ENCODE results near the gene CMSS1.

The CMSS1 gene

GRCh38 chr3:100108464-100109079 lies 290.9 kb downstream of the CMSS1 start:
- no peaks in the 10 kb centered on the region for H3K79me1 ChIP-seq (ENCODE audit: low read length)
- no peak overlapping the region for H4K5ac ChIP-seq (ENCODE audit: low read length)
- H3K79me2 ChIP-seq (ENCODE audit: control insufficient read depth, insufficient read depth, low read length) = no peaks in the 10 kb centered on the region
- no peak overlapping the region for H3K23ac ChIP-seq (ENCODE audit: low read length)
- H3K27me3 ChIP-seq (ENCODE audit: insufficient read depth, low read length, poor library complexity) = no peaks in the 10 kb centered on the region
- H3K4me2 ChIP-seq (ENCODE audit: low read length) = no peak overlapping the region
- H3K36me3 ChIP-seq (ENCODE audit: control insufficient read depth, insufficient read depth, low read length) = no peaks in the 10 kb centered on the region
- H3K4me1 ChIP-seq (ENCODE audit: control insufficient read depth, low read depth, low read length) = no peaks in the 10 kb centered on the region
- no peak overlapping the region for H4K8ac ChIP-seq (ENCODE audit: low read depth, low read length)
- no peak overlapping the region for H3K56ac ChIP-seq (ENCODE audit: low read length)
- no peak for DNase-seq
- no peak overlapping the region for H2BK5ac ChIP-seq (ENCODE audit: low read length)
- no peak overlapping the region for H3K9ac ChIP-seq (ENCODE audit: low read length)
- H3K4ac ChIP-seq (ENCODE audit: low read depth, low read length) = no peak overlapping the region
- H2BK15ac ChIP-seq (replicated peaks; ENCODE audit: low read depth) = no peak overlapping the region
- WGBS (ENCODE audit: extremely low coverage, insufficient coverage, low lambda C conversion rate) = no CpG with 5 or more reads among the region's 7 CpGs
- no peak overlapping the region for H2BK120ac ChIP-seq (ENCODE audit: low read depth, low read length)
- H3K27ac ChIP-seq (ENCODE audit: low read depth, low read length) = no peak overlapping the region
- no peak overlapping the region for H3K4me3 ChIP-seq (ENCODE audit: low read length)
- H2AK5ac ChIP-seq (ENCODE audit: low read length) = no peak overlapping the region
- no peak overlapping the region for H3K18ac ChIP-seq (ENCODE audit: low read length)

DNA sequence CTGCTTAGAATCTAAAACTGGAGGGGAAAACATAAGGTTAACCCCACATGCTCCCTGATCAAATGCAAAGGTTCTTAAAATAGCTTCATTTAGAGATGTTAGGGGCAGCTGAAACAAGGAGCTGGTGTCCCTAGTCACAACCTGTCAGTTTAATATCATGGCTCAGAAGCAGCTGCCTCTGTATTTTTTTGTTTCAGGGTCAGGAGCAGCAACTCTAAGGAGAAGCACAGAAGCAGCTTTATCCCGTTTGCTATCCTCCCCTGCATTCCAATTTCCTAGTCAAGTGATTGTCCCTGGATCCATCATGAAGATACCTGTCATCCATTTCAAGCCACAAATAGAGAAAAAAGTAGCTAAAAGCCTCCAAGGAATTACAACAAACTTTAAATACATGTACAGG lies 292.5 kb downstream of the CMSS1 start:
- DNase-seq = no peak
- H3K79me1 ChIP-seq (ENCODE audit: low read length) = no peaks in the 10 kb centered on the region
- no peak overlapping the region for H3K56ac ChIP-seq (ENCODE audit: low read length)
- H3K9ac ChIP-seq (ENCODE audit: low read length) = no peak overlapping the region
- no peak overlapping the region for H3K4ac ChIP-seq (ENCODE audit: low read depth, low read length)
- no peaks in the 10 kb centered on the region for H3K4me1 ChIP-seq (ENCODE audit: control insufficient read depth, low read depth, low read length)
- H3K27ac ChIP-seq (ENCODE audit: low read depth, low read length) = no peak overlapping the region
- H3K18ac ChIP-seq (ENCODE audit: low read length) = no peak overlapping the region
- no peaks in the 10 kb centered on the region for H3K36me3 ChIP-seq (ENCODE audit: control insufficient read depth, insufficient read depth, low read length)
- H2AK5ac ChIP-seq (ENCODE audit: low read length) = no peak overlapping the region
- H3K79me2 ChIP-seq (ENCODE audit: control insufficient read depth, insufficient read depth, low read length) = no peaks in the 10 kb centered on the region
- no peak overlapping the region for H3K4me2 ChIP-seq (ENCODE audit: low read length)
- H3K27me3 ChIP-seq (ENCODE audit: insufficient read depth, low read length, poor library complexity) = no peaks in the 10 kb centered on the region
- no peak overlapping the region for H4K8ac ChIP-seq (ENCODE audit: low read depth, low read length)
- no peak overlapping the region for H4K5ac ChIP-seq (ENCODE audit: low read length)
- WGBS (ENCODE audit: extremely low coverage, insufficient coverage, low lambda C conversion rate) = no CpG with 5 or more reads among the region's 1 CpG
- no peak overlapping the region for H3K23ac ChIP-seq (ENCODE audit: low read length)
- no peak overlapping the region for H2BK15ac ChIP-seq (replicated peaks; ENCODE audit: low read depth)
- no peak overlapping the region for H2BK120ac ChIP-seq (ENCODE audit: low read depth, low read length)
- H2BK5ac ChIP-seq (ENCODE audit: low read length) = no peak overlapping the region
- H3K4me3 ChIP-seq (ENCODE audit: low read length) = no peak overlapping the region

DNA sequence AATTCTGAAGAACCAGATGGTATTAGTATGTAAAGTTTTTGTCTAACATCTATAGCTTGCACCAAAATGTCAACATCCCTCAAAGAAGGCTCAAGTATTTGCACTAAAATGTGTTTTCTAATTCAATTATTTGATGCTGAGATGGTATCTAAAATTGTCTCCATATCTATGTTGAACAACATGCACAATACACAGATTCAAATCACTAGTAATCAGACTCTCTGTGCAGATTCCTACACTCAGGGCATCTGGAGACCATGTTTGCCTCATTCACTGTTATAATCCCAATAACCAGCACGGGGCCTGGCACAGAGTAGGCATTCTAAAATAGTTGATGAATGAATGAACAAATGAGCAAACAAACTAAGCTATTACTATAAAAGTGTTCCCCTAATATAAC lies 294.1 kb downstream of the CMSS1 start:
- Histone ChIP-seq H2BK120ac (ENCODE audit: low read depth, low read length) (no peak overlapping the region), H3K4me2 (ENCODE audit: low read length) (no peak overlapping the region), H3K79me2 (ENCODE audit: control insufficient read depth, insufficient read depth, low read length) (no peaks in the 10 kb centered on the region), H3K79me1 (ENCODE audit: low read length) (no peaks in the 10 kb centered on the region), H3K36me3 (ENCODE audit: control insufficient read depth, insufficient read depth, low read length) (no peaks in the 10 kb centered on the region), H4K8ac (ENCODE audit: low read depth, low read length) (no peak overlapping the region), H3K4me1 (ENCODE audit: control insufficient read depth, low read depth, low read length) (no peaks in the 10 kb centered on the region), H3K56ac (ENCODE audit: low read length) (no peak overlapping the region), H3K27ac (ENCODE audit: low read depth, low read length) (no peak overlapping the region), H3K4me3 (ENCODE audit: low read length) (no peak overlapping the region), H3K9ac (ENCODE audit: low read length) (no peak overlapping the region), H3K23ac (ENCODE audit: low read length) (no peak overlapping the region), H2BK15ac (replicated peaks; ENCODE audit: low read depth) (no peak overlapping the region), H3K18ac (ENCODE audit: low read length) (no peak overlapping the region), H3K27me3 (ENCODE audit: insufficient read depth, low read length, poor library complexity) (no peaks in the 10 kb centered on the region), H4K5ac (ENCODE audit: low read length) (no peak overlapping the region), H2BK5ac (ENCODE audit: low read length) (no peak overlapping the region), H2AK5ac (ENCODE audit: low read length) (no peak overlapping the region), H3K4ac (ENCODE audit: low read depth, low read length) (no peak overlapping the region)
- WGBS (ENCODE audit: extremely low coverage, insufficient coverage, low lambda C conversion rate) = no CpG with 5 or more reads among the region's 1 CpG
- DNase-seq = no peak

GRCh38 chr3:100113723-100114412 lies 296.2 kb downstream of the CMSS1 start:
- Histone ChIP-seq H3K4me3 (ENCODE audit: low read length) (no peak overlapping the region), H3K18ac (ENCODE audit: low read length) (no peak overlapping the region), H3K79me2 (ENCODE audit: control insufficient read depth, insufficient read depth, low read length) (no peaks in the 10 kb centered on the region), H3K27me3 (ENCODE audit: insufficient read depth, low read length, poor library complexity) (no peaks in the 10 kb centered on the region), H3K4ac (ENCODE audit: low read depth, low read length) (no peak overlapping the region), H3K27ac (ENCODE audit: low read depth, low read length) (no peak overlapping the region), H3K79me1 (ENCODE audit: low read length) (no peaks in the 10 kb centered on the region), H3K56ac (ENCODE audit: low read length) (no peak overlapping the region), H4K8ac (ENCODE audit: low read depth, low read length) (no peak overlapping the region), H2BK5ac (ENCODE audit: low read length) (no peak overlapping the region), H2BK120ac (ENCODE audit: low read depth, low read length) (no peak overlapping the region), H3K23ac (ENCODE audit: low read length) (no peak overlapping the region), H3K4me2 (ENCODE audit: low read length) (no peak overlapping the region), H3K36me3 (ENCODE audit: control insufficient read depth, insufficient read depth, low read length) (no peaks in the 10 kb centered on the region), H2BK15ac (replicated peaks; ENCODE audit: low read depth) (no peak overlapping the region), H4K5ac (ENCODE audit: low read length) (no peak overlapping the region), H2AK5ac (ENCODE audit: low read length) (no peak overlapping the region), H3K9ac (ENCODE audit: low read length) (no peak overlapping the region), H3K4me1 (ENCODE audit: control insufficient read depth, low read depth, low read length) (no peaks in the 10 kb centered on the region)
- DNase-seq = no peak
- WGBS (ENCODE audit: extremely low coverage, insufficient coverage, low lambda C conversion rate) = no CpG with 5 or more reads among the region's 7 CpGs

GRCh38 chr3:100114413-100115030 lies 296.9 kb downstream of the CMSS1 start, which contains the start of gene FILIP1L:
Gene FILIP1L (minus strand): TSS chr3:100114501.
- Histone ChIP-seq H3K9ac (ENCODE audit: low read length) (no peak within 1 kb of the TSS), H3K18ac (ENCODE audit: low read length) (no peak within 1 kb of the TSS), H3K4me3 (ENCODE audit: low read length) (no peak within 1 kb of the TSS), H3K79me2 (ENCODE audit: control insufficient read depth, insufficient read depth, low read length) (no peaks in the 10 kb centered on the region), H2BK120ac (ENCODE audit: low read depth, low read length) (no peak within 1 kb of the TSS), H3K36me3 (ENCODE audit: control insufficient read depth, insufficient read depth, low read length) (no peaks in the 10 kb centered on the region), H4K5ac (ENCODE audit: low read length) (no peak within 1 kb of the TSS), H3K23ac (ENCODE audit: low read length) (no peak within 1 kb of the TSS), H3K56ac (ENCODE audit: low read length) (no peak within 1 kb of the TSS), H2AK5ac (ENCODE audit: low read length) (no peak within 1 kb of the TSS), H3K79me1 (ENCODE audit: low read length) (no peaks in the 10 kb centered on the region), H3K27me3 (ENCODE audit: insufficient read depth, low read length, poor library complexity) (no peaks in the 10 kb centered on the region), H4K8ac (ENCODE audit: low read depth, low read length) (no peak within 1 kb of the TSS), H2BK5ac (ENCODE audit: low read length) (no peak within 1 kb of the TSS), H3K4me1 (ENCODE audit: control insufficient read depth, low read depth, low read length) (no peaks in the 10 kb centered on the region), H3K4me2 (ENCODE audit: low read length) (no peak within 1 kb of the TSS), H2BK15ac (replicated peaks; ENCODE audit: low read depth) (no peak within 1 kb of the TSS), H3K27ac (ENCODE audit: low read depth, low read length) (no peak within 1 kb of the TSS), H3K4ac (ENCODE audit: low read depth, low read length) (no peak within 1 kb of the TSS)
- no peak for DNase-seq
- WGBS (ENCODE audit: extremely low coverage, insufficient coverage, low lambda C conversion rate) = no CpG with 5 or more reads among the region's 7 CpGs
